DMS 273 (cell line): ENCODE results near the gene PCSK2.

Experiments used
- DNase-seq: peaks from one replicate; lab custom pipeline; 2025; ENCODE audit not compliant: unreplicated experiment; lab: John Stamatoyannopoulos, UW

The PCSK2 gene

GRCh38 chr20:17391127-17391771 is 164.4 kb downstream of the PCSK2 start:
- no peak for DNase-seq

- DNase-seq: no peak
These were observed 167.6 kb downstream of the PCSK2 start for GRCh38 chr20:17394411-17394810.

GRCh38 chr20:17395729-17396128 is 168.9 kb downstream of the PCSK2 start:
- DNase-seq: no peak

GRCh38 chr20:17399303-17399985 is 172.6 kb downstream of the PCSK2 start:
- DNase-seq: no peak

GRCh38 chr20:17403461-17403860 is 176.6 kb downstream of the PCSK2 start:
- DNase-seq: no peak

GRCh38 chr20:17406051-17406590 is 179.3 kb downstream of the PCSK2 start:
- DNase-seq: peak; percentile 60

GRCh38 chr20:17407550-17407949 is 180.7 kb downstream of the PCSK2 start:
- no peak for DNase-seq

GRCh38 chr20:17417225-17417624 is 190.4 kb downstream of the PCSK2 start:
- DNase-seq: no peak

GRCh38 chr20:17418737-17419136 is 191.9 kb downstream of the PCSK2 start:
- DNase-seq: no peak

- DNase-seq: no peak
These were observed 192.7 kb downstream of the PCSK2 start for GRCh38 chr20:17419479-17420041.

- no peak for DNase-seq
These were observed 194.7 kb downstream of the PCSK2 start for GRCh38 chr20:17421493-17421892.

GRCh38 chr20:17423782-17424181 is 196.9 kb downstream of the PCSK2 start:
- DNase-seq: no peak

- no peak for DNase-seq
These were observed 200.8 kb downstream of the PCSK2 start for GRCh38 chr20:17427638-17428037.

GRCh38 chr20:17430125-17430950 is 203.5 kb downstream of the PCSK2 start:
- DNase-seq: no peak

- DNase-seq: peak; percentile 77
These were observed 205.0 kb downstream of the PCSK2 start for GRCh38 chr20:17431621-17432364.

GRCh38 chr20:17436664-17437063 is 209.8 kb downstream of the PCSK2 start:
- no peak for DNase-seq

GRCh38 chr20:17437251-17437650 is 210.4 kb downstream of the PCSK2 start:
- DNase-seq: no peak

GRCh38 chr20:17438436-17439039 is 211.7 kb downstream of the PCSK2 start:
- DNase-seq: peak; percentile 29

GRCh38 chr20:17439616-17440296 is 212.9 kb downstream of the PCSK2 start:
- DNase-seq: no peak

- DNase-seq: no peak
These were observed 214.9 kb downstream of the PCSK2 start for GRCh38 chr20:17441745-17442144.
